Stomach (tissue), 9 donors: Measurements from ENCODE around the gene PLEKHA4. TPM values are rescaled to one million over a fixed set of nuclear protein-coding genes. Genes with fewer than 3 reads are reported as not detected.
A peak's percentile ranks its signal among the peaks of the same experiment; 100 is the strongest.

ENCODE experiments used
- DNase-seq, 2 donors: peaks; one replicate each; pipeline versions ENCODE4 v3.0.0 to v3.0.0-alpha.2; 2013 to 2019
- H3K27ac ChIP-seq, 5 donors: fragments of 200-600 bp in 4 of 5; sonication (generic) in 4 of 5; one replicate each; pipeline ENCODE4 v1.5.1; 2013 to 2019; ENCODE audit warnings: mild to moderate bottlenecking in 1 of 5, moderate library complexity in 1 of 5
- H3K27me3 ChIP-seq, 3 donors: fragments of 200-600 bp; sonication (generic); one replicate each; pipeline ENCODE4 v1.5.1; 2017 to 2019; ENCODE audit warnings: mixed run types in 1 of 3
- H3K36me3 ChIP-seq, 4 donors: fragments of 200-600 bp; sonication (generic); 1 replicate in 3 of 4; 2 replicates in 1 of 4; pipeline ENCODE4 v1.5.1; 2016 to 2019
- H3K4me1 ChIP-seq, 4 donors: fragments of 200-600 bp; sonication (generic); one replicate each; pipeline ENCODE4 v1.5.1; 2016 to 2019
- H3K4me3 ChIP-seq, 4 donors: fragments of 200-600 bp; sonication (generic) in 3 of 4; one replicate each; pipeline ENCODE4 v1.5.1; 2016 to 2019; ENCODE audit warnings: mild to moderate bottlenecking in 1 of 4
- H3K9me3 ChIP-seq, 4 donors: fragments of 200-600 bp; sonication (generic); one replicate each; pipeline ENCODE4 v1.5.1; 2016 to 2019
- EP300 ChIP-seq: sonication (generic); formaldehyde crosslinking; IDR thresholded peaks from one replicate; pipeline ENCODE4 v1.6.1; 2017; ENCODE audit warnings: antibody characterized with exemption
- POLR2A ChIP-seq, 4 donors: fragments of 450-650 bp; IDR thresholded peaks; one replicate each; pipeline ENCODE4 v1.6.1; 2016; ENCODE audit warnings: antibody characterized with exemption in 4 of 4, control low read depth in 2 of 4, mild to moderate bottlenecking in 1 of 4, moderate library complexity in 1 of 4
- POLR2AphosphoS5 ChIP-seq, 3 donors: sonication (generic); formaldehyde crosslinking; IDR thresholded peaks; one replicate each; pipeline ENCODE4 v1.6.1; 2016; ENCODE audit warnings: antibody characterized with exemption in 3 of 3
- WGBS, 5 donors: extraction: QIAGEN DNeasy Blood & Tissue Kit in 3 of 5; methylation state at CpG; one replicate each; pipeline versions ENCODE4 v1.1.5 to v1.1.7; 2013 to 2018; 5-methylcytosine and 5-hydroxymethylcytosine counted together
- intact Hi-C: fragments of 100-400 bp; cut with DNase I; formaldehyde crosslinking; loops from one replicate; pipeline ENCODE4 v1.15.1; 2023; ENCODE audit warnings: low total_unique reads
- polyA plus RNA-seq, 3 donors: library from polyadenylated mRNA; stranded (reverse); fragments of 200-250 nt; gene quantifications; one replicate each; pipeline ENCODE4 v1.2.3, GENCODE V29; 2013
- total RNA-seq, 5 donors: library from RNA; depleted of rRNA; stranded (reverse); fragments of >200 nt; gene quantifications; one replicate each; pipeline versions ENCODE4 v1.1.0 to v1.2.3, GENCODE V29; 2014 to 2016
- TF ChIP-seq, protein P1 (sequence below), 7 experiments: fragments of 450-650 bp in 4 of 7; fragments of 200-600 bp in 3 of 7; sonication (generic) in 3 of 7; IDR thresholded peaks; one replicate each; pipeline ENCODE4 v1.5.1; 2016 to 2019; ENCODE audit warnings: antibody characterized with exemption in 7 of 7, control low read depth in 2 of 7, mild to moderate bottlenecking in 1 of 7
- donor health status: healthy with polysubstance abuse.
- donor health status: Bipolar disorder and iron deficiency.
- donor health status: healthy.

Gene PLEKHA4
- total and polyA plus RNA-seq, 8 donors: 1.7 to 85.0 (median 30.0) TPM

DNA sequence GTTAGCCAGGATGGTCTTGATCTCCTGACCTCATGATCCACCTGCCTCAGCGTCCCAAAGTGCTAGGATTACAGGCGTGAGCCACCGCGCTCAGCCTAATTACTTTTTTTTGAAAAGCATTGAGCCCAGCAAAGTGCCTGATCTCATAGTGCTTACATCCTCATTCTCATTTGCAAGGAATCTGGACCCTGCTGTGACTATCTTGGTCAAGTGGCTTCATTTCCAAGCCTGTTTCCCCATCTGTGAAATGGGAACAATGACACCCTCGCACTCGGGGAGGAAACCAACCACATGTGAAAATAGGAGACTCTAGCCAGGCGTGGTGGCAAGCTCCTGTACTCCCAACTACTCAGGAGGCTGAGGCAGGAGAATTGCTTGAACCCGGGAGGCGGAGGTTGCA, 1.6 kb upstream of the PLEKHA4 start:
- H3K27ac ChIP-seq: no peak overlapping the region
- 90 to 97% (median 96%) methylated on average over 9 of the region's 9 CpGs for WGBS, 5 donors
- intact Hi-C loops: no loop called here
- no peak overlapping the region for H3K4me3 ChIP-seq
- H3K36me3 ChIP-seq: peaks cover 11 to 24% (median 14%) of the 10 kb centered on the region in 4 donors
- H3K9me3 ChIP-seq: no peaks in the 10 kb centered on the region
- H3K27me3 ChIP-seq: no peaks in the 10 kb centered on the region
- DNase-seq: no peak
- peaks cover 42 to 60% (median 50%) of the 10 kb centered on the region in 4 donors for H3K4me1 ChIP-seq
- TF ChIP-seq POLR2AphosphoS5 (IDR thresholded peaks at IDR 0.05) (no peak), EP300 (no peak), POLR2A (IDR thresholded peaks at IDR 0.05) (no peak)
- TF ChIP-seq, protein P1, sequence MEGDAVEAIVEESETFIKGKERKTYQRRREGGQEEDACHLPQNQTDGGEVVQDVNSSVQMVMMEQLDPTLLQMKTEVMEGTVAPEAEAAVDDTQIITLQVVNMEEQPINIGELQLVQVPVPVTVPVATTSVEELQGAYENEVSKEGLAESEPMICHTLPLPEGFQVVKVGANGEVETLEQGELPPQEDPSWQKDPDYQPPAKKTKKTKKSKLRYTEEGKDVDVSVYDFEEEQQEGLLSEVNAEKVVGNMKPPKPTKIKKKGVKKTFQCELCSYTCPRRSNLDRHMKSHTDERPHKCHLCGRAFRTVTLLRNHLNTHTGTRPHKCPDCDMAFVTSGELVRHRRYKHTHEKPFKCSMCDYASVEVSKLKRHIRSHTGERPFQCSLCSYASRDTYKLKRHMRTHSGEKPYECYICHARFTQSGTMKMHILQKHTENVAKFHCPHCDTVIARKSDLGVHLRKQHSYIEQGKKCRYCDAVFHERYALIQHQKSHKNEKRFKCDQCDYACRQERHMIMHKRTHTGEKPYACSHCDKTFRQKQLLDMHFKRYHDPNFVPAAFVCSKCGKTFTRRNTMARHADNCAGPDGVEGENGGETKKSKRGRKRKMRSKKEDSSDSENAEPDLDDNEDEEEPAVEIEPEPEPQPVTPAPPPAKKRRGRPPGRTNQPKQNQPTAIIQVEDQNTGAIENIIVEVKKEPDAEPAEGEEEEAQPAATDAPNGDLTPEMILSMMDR (IDR thresholded peaks at IDR 0.05): no peak

DNA sequence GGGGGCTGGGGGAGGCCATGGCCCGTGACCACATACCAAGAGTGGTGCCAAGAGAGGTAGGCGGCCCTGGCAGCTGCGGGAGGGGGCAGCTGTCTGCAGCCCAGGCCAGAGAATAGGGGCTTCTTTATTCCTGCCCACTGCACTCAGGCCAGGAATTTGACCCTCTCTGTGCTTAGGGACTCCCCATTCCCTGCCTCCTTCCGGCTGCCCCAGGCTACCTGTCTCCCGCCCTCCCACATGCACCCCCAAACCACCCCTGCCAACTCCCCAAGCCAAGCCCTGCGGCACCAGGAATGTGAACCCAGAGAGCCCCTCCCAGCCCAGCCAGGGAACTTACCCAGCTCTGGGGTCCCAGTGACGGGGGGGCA, 687 bp downstream of the PLEKHA4 start:
- Histone ChIP-seq H3K36me3 (peaks cover 0 to 12% (median 0%) of the 10 kb centered on the region in 4 donors), H3K27me3 (no peaks in the 10 kb centered on the region), H3K4me1 (peaks cover 24 to 40% (median 29%) of the 10 kb centered on the region in 4 donors), H3K9me3 (no peaks in the 10 kb centered on the region), H3K27ac (peak overlapping the region; percentile 46 to 89 (median 82)), H3K4me3 (peak overlapping the region; percentile 21 to 47 (median 44))
- DNase-seq: peak in 1 of 2 donors; percentile 59
- no peak for TF ChIP-seq POLR2A (IDR thresholded peaks at IDR 0.05)
- TF ChIP-seq, protein P1 (IDR thresholded peaks at IDR 0.05): no peak
- TF ChIP-seq POLR2AphosphoS5 (IDR thresholded peaks at IDR 0.05): no peak
- no peak for TF ChIP-seq EP300
- WGBS, 5 donors: 19 to 37% (median 27%) methylated on average over 7 of the region's 7 CpGs
- intact Hi-C loops: no loop called here

DNA sequence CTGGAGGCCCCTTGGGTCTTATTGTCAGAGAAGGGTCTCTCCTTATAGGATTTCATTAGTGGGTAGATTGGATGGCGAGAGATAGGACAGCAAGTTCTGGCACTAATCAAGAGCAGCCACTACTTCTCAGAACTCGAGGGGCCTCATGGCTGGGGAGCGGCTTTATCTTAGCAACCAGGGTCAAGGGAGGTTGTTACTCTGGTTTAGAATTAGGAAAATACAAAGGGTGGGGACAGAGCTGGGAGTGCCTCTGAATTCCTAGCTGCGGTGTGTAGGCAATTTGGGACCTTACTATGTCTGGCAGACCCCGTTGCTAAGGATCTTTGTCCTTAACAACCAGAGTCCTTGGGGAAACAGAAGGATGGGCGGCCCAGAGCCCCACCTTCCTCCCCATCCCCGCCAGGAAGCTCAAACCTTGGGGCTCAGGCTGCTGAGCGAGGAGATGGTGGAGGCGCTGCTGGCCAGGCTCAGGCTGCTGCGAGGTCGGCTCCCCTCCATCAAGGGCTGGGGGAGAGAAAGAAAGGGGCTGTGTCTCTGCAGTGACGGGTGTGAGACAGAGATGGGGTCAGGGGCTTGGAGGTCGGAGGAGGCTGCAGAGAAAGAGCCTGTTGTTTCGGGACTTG, 1.2 kb downstream of the PLEKHA4 start:
- 27 to 46% (median 45%) methylated on average over 9 to 14 of the region's 14 CpGs for WGBS, 5 donors
- intact Hi-C loops: no loop called here
- Histone ChIP-seq H3K4me3 (peak overlapping the region; percentile 21 to 47 (median 44)), H3K27ac (peak overlapping the region in 4 of 5 donors; percentile 81 to 89 (median 84)), H3K4me1 (peaks cover 24 to 40% (median 29%) of the 10 kb centered on the region in 4 donors), H3K9me3 (no peaks in the 10 kb centered on the region), H3K36me3 (peaks cover 0 to 12% (median 0%) of the 10 kb centered on the region in 4 donors), H3K27me3 (no peaks in the 10 kb centered on the region)
- TF ChIP-seq, protein P1 (IDR thresholded peaks at IDR 0.05): no peak
- TF ChIP-seq POLR2A (IDR thresholded peaks at IDR 0.05) (no peak), EP300 (no peak), POLR2AphosphoS5 (IDR thresholded peaks at IDR 0.05) (no peak)
- DNase-seq: peak in 1 of 2 donors; percentile 76

DNA sequence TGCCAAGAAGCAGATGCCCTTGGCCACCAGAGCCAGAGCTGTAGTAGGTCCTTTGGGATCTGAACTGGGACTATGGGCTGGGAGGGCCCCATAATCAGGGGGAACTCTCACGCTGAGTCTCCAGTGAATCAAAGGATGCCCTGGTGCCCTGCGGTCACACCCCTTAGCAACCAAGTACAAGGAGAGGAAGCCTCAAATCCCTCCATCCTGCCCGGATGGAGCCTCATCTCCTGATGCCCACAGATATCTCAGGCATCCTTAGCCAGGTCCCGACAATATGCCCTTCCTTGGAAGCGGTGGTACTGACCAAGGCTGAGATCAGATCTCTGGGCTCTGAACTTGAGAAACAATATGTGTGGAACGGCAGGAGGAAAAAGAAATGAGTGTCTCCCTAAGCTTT, 1.7 kb downstream of the PLEKHA4 start:
- no peaks in the 10 kb centered on the region for H3K9me3 ChIP-seq
- H3K4me1 ChIP-seq: peaks cover 20 to 36% (median 26%) of the 10 kb centered on the region in 4 donors
- H3K27ac ChIP-seq: peak overlapping the region in 4 of 5 donors; percentile 81 to 89 (median 84)
- intact Hi-C loops: no loop called here
- peak overlapping the region in 1 of 4 donors; percentile 47 for H3K4me3 ChIP-seq
- TF ChIP-seq POLR2AphosphoS5 (IDR thresholded peaks at IDR 0.05): no peak
- TF ChIP-seq POLR2A (IDR thresholded peaks at IDR 0.05): no peak
- TF ChIP-seq, protein P1 (IDR thresholded peaks at IDR 0.05): no peak
- TF ChIP-seq EP300: no peak
- peak in 1 of 2 donors; percentile 26 for DNase-seq
- H3K36me3 ChIP-seq: peaks cover 0 to 12% (median 0%) of the 10 kb centered on the region in 4 donors
- H3K27me3 ChIP-seq: no peaks in the 10 kb centered on the region
- WGBS, 5 donors: 64 to 78% (median 65%) methylated on average over 4 to 6 of the region's 6 CpGs
